IMR-90 (cell line): ENCODE measurements around the gene GRK5.

Experiments
- BHLHE40 ChIP-seq: fragments of 150-350 bp; IDR thresholded peaks from 2 replicates; pipeline ENCODE4 v1.6.1; 2016; ENCODE audit warnings: mild to moderate bottlenecking, low read depth, low read length
- CEBPB ChIP-seq: IDR thresholded peaks from 2 replicates; pipeline ENCODE4 v1.6.1; 2012; ENCODE audit warnings: low read depth, low read length, improper control_type of control experiment
- CHD1 ChIP-seq: IDR thresholded peaks from 2 replicates; pipeline ENCODE4 v1.6.1; 2012; ENCODE audit warnings: low read depth, low read length, improper control_type of control experiment
- CTCF ChIP-seq: conservative IDR thresholded peaks from 2 replicates; pipeline ENCODE4 v1.5.1; 2012; ENCODE audit warnings: mild to moderate bottlenecking, low read depth, low read length, improper control_type of control experiment
- MAFK ChIP-seq: IDR thresholded peaks from 2 replicates; pipeline ENCODE4 v1.6.1; 2012; ENCODE audit warnings: low read depth, low read length, improper control_type of control experiment
- MAZ ChIP-seq: IDR thresholded peaks from 2 replicates; pipeline ENCODE4 v1.6.1; 2012; ENCODE audit warnings: low read depth, mild to moderate bottlenecking, low read length, improper control_type of control experiment, moderate library complexity, borderline replicate concordance
- NFE2L2 ChIP-seq: fragments of 150-350 bp; IDR thresholded peaks from 2 replicates; pipeline ENCODE4 v1.6.1; 2016; ENCODE audit warnings: low read depth, mild to moderate bottlenecking, low read length
- POLR2A ChIP-seq: IDR thresholded peaks from 2 replicates; pipeline ENCODE4 v1.6.1; 2012; ENCODE audit warnings: mild to moderate bottlenecking, low read depth, low read length
- RAD21 ChIP-seq: IDR thresholded peaks from 2 replicates; pipeline ENCODE4 v1.6.1; 2012; ENCODE audit warnings: low read length, improper control_type of control experiment

GRCh38 chr10:119339109-119339508 is 131.7 kb downstream of the GRK5 start:
- TF ChIP-seq CTCF (no peak), POLR2A (no peak), MAFK (no peak), CEBPB (no peak), MAZ (no peak), CHD1 (no peak), NFE2L2 (no peak), BHLHE40 (no peak), RAD21 (no peak)
